Measurements from ENCODE around the gene GAA.

DNA sequence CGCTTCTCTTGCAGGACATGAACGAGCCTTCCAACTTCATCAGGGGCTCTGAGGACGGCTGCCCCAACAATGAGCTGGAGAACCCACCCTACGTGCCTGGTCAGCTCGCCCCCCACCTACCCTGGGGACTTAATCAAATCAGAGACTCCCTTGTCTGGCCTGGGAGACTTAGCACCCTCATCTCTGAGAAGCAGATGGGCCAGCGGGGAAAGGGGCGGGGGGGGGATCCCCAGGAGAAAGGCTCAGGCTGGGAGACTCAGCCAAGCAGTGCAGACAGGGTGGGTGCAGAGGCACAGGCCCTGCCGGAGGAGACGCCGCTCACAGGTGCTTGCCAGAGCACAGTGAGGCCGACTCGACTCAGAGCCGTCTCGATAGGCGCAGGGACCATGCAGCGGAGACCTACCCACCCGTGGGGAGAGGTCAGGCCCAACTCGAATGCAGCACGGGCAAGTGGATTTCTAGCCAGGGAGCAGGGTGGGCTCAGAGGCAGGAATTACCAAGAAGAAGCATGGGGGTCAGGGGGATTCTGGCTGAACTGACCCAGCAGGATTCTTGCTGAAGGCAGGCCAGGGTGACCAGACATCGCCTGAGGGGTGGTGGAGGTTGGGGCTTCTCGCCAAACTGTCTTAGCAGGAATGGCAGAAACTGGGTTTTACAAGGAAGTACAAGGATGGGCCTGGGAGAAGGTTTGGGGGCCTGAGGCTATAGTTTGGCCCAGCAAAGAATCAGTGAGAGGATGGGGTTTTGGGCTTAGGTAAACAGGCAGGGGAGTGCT lies 9.7 kb downstream of the GAA start:
- TF ChIP-seq, protein P1, sequence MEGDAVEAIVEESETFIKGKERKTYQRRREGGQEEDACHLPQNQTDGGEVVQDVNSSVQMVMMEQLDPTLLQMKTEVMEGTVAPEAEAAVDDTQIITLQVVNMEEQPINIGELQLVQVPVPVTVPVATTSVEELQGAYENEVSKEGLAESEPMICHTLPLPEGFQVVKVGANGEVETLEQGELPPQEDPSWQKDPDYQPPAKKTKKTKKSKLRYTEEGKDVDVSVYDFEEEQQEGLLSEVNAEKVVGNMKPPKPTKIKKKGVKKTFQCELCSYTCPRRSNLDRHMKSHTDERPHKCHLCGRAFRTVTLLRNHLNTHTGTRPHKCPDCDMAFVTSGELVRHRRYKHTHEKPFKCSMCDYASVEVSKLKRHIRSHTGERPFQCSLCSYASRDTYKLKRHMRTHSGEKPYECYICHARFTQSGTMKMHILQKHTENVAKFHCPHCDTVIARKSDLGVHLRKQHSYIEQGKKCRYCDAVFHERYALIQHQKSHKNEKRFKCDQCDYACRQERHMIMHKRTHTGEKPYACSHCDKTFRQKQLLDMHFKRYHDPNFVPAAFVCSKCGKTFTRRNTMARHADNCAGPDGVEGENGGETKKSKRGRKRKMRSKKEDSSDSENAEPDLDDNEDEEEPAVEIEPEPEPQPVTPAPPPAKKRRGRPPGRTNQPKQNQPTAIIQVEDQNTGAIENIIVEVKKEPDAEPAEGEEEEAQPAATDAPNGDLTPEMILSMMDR (IDR thresholded peaks at IDR 0.05), result no peak
- TF ChIP-seq POLR2A (IDR thresholded peaks at IDR 0.05), result no peak
